NCI-H2081 treated with DMSO at 0.1 percent for 48 hours (cell line): ENCODE results near the gene ANKS1A.
"Not testable (repeated sequence)": the region's sequence is repeated elsewhere in the genome, so short reads cannot be mapped to it uniquely, and the experiment has no call there.

Experiments used
- DNase-seq: peaks from one replicate; lab custom pipeline; 2025; lab: John Stamatoyannopoulos, UW

The ANKS1A gene

DNA sequence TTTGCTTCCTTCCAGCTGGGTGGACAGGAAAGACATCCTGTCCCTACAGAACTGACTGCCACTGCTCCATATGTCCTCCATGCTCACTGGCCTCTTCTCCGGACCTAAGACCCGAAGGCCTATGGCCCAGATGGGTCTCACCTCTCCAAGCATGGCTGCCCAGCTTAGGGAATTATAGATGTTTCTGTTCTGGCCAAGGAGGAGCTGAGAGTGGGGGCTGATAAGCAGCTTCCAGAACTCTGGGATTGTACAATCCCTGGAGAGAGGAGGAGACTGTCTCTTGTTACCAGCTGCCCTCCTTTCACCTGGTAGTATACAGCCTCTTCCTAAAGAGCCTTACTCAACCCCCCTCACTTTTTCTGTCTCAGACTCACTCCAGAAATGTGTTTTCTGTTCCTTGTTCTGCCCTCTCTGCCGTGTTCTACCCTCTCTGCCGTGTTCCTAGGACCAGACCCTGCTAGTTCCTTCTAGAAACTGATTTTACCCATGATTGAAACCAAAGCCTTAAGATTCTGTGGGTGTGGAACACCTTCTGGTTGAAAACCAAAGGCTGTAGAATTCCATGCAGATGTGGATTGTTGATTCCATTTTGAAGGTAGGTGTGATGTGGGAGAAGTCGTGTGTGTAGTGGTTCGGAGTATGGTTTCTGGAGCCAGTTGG is 28.7 kb downstream of the ANKS1A start:
- no peak for DNase-seq

DNA sequence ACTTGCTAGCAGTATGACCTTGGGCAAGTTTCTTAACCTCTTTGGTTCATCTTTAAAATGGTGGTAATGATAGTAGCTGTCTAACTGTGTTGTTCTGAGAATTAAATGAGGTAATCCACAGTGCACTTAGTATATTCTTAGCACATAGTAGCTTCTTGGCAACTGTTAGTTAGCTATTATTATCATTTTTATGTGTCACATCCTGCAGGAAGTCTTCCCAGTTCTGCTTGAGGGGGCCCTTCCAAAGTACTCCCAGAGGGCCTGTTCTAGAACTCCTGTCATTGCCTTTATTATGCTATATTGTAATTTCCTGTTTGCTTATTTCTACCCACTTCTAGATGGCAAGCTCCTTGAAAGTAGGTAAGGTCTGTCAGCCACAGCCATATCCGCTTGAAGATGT is 30.6 kb downstream of the ANKS1A start:
- DNase-seq, result no peak

DNA sequence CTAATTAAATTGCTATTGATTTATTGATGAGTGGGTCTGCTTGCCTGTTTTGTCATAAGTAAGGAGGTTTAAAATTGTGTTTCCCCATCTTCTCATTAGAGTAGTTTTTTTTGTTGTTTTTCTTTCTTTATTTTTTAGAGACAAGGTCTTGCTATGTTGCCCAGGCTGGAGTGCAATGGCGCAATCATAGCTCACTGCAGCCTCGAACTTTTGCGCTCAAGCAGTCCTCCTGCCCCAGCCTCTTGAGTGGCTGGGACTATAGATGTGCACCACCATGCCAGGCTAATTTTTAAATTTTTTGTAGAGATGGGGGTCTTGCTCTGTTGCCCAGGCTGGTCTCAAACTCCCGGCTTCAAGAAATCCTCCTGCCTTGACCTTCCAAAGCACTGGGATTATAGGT is 31.0 kb downstream of the ANKS1A start:
- DNase-seq, result no peak

DNA sequence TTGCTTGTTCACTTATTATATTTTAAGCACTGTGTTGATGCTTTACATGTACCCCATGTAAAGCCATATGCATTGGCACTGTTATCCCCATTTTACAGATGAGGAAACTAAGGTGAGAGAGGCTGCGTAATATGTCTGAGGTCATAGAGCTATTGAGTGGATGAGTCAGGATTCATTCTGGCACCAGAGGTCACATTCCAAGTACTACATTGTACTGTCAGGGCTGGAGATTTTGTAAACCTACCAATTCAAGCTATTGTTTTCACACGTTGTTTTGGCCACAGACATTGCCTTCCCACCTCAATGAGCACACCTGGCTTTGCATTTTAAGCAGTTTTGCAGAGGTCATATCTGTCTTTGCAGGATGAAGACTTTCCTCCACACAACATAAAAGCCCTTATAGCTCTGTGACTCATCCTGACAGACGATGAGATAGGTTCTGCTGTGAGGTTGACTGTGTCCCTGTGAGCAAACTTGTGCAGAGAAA is 33.2 kb downstream of the ANKS1A start:
- no peak for DNase-seq

DNA sequence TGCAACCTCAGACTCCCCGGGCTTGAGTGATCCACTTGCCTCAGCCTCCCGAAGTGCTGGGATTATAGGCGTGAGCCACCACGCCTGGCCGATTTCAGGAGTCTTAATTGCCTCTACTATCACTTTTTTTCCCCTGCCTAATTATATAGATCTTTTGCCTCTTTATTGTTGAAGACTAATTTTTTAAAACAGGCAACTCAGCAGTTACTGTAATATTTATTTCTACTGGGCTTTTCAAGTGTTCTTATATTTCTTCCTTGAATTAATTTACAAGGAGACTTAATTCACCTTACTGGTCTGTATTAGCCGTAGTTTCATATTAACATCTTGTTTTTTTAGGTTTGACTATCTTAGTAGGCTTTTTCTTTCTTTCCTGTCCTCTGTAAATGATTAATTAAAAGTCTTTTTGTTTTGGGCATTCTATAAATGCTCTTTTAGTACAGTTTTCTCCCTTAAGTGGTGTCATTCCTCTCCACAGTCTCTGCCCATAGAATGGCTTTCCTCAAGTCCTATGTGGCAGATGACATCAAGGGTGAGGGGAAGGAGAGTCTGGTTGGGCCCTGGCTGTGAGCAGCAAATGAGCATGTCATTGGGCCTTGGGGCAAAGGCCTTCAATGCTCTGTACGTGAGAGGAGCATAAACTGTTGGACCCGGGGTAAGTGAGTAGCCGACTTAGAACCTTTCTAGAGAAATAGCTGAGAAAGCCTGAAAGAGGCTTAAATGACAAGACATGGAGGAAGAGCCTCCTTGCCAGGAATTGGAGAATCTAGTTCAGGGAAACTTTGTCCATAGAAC is 36.0 kb downstream of the ANKS1A start:
- DNase-seq, result no peak

DNA sequence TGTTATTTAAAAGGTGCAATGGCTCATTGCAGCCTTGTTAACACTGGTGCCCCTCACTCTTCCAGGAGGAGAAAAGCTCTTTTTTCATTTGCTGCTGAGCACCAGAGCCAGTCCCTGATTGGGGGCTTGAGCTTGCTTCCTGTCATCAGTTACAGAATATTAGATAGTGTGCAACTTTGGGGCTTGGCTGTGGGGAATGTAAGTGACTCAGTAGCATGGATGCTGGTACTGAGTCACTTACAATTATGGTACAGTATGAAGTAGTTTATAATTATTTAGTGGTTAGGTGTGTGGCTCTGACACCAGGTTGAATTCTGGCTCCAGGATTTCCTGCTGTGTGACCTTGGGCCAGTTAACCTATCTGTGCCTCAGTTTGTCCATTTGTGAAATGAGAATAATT is 37.6 kb downstream of the ANKS1A start:
- no peak for DNase-seq

DNA sequence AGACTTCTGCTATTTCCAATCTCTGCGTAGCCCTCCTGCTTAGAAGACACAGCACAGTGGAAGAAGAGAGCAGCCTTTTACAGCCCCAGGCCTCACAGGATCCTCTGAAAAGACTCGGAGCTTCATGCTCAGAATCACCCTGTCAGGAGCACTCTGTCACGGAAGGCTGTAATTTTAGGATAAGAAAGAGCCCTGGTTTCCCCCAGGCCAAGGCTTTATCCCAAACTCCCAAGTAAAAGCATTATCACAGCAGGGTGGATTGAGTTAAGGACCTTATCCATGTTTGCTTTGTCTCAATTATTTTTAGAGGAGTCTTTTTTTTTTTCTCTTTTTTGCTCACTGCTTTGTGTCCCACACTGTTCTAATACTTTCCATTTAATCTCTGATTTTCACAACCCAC is 39.2 kb downstream of the ANKS1A start:
- no peak for DNase-seq

DNA sequence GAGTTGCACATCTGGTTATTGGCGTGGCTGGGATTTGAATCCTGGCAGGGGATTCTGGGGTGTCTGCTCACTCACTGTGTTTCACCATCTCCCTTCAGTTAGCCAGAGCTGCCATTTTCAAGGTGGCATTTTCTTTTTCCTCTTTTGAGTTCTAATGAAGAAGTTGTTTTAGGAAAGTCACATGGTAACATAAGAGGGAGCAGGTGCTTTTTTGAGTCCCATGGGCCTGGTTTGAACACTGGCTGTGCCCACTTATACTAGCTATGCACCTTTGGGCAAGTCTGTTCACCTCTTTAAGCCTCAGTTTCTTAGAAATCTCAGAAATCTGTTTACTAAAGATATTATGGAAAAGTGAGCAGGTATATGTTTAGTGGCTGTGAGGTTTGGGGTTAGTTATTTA is 39.6 kb downstream of the ANKS1A start:
- DNase-seq, result no peak

DNA sequence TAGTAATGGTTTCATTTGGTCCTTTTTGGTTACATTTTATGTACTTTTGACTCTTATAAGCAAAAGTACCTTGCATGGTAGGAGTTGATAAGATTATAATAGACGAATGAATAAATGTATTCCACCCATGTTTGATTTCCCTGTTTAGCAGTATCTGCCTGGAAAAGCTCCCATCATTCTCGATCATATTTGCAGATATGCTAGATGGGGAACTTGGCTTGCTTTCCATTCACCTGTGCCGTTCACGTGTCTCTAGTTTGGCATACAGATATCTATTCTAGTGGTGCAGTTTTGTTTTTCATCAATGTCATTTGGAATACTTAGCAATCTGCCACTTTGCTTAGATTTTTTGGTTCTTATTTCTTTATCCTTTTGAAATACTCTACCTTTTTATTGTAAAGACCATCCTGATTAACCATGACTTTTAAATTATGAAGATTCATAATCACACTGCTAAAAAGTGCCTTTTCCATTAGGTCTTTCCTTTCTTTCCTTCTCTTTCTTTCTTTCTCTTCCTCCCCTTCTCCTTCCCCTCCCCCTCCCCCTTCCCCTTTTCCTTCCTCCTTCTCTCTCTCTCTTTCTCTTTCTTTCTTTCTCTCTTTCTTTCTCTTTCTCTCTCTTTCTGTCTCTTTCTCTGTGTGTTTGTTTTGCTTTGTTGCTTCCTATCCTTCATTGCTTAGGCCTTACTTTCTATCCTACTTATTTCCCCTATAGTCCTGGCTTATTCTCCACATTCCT is 40.4 kb downstream of the ANKS1A start:
- no peak for DNase-seq

DNA sequence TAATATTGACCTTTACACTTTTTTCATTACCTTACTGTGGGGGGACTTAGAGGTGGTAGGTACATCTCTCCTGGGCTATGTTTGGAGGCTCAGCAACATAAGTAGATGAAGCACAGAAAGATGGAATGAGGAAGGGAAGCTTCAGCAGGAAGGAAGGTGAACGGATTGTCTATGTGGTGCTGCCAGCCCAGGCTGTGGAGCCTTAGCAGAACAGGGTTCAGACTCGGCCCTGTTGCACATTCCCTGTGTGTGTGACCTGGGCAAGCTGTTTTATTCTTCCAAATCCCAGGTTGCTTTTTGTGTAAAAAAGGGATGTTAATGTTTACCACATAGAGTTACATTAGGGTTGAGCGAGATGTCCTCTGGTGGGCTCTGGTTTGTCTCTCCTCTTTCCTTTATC is 41.2 kb downstream of the ANKS1A start:
- DNase-seq, result no peak

DNA sequence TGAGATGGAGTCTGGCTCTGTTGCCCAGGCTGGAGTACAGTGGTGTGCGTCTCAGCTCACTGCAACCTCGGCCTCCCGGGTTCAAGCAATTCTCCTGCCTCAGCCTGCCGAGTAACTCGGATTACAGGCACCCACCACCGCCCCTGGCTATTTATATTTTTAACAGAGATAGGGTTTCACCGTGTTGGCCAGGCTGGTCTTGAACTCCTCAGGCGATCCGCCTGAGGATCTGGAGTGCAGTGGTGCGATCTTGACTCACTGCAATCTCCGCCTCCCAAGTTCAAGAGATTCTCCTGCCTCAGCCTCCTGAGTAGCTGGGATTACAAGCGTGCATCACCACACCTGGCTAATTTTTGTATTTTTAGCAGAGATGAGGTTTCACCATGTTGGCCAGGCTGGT is 43.1 kb downstream of the ANKS1A start:
- not testable (repeated sequence) for DNase-seq

DNA sequence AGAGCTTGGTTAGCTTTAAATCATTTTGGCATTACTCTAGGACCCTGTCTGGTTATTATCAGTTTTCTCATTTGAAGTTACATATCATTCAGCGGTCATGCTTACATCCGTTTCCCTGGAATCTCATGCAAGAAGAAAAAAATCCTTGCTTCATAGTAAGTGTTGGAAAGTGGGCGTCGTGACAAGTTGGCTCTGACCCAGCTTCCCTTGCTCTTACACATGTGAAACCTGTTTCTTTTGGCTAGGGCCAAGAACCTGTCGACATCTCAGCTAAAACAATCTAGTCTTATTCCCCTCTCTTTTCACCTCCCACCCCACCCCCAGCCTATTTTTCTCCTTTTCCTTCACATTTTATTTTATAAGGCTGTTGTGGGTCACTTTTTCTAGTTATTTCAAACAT is 45.5 kb downstream of the ANKS1A start:
- no peak for DNase-seq

DNA sequence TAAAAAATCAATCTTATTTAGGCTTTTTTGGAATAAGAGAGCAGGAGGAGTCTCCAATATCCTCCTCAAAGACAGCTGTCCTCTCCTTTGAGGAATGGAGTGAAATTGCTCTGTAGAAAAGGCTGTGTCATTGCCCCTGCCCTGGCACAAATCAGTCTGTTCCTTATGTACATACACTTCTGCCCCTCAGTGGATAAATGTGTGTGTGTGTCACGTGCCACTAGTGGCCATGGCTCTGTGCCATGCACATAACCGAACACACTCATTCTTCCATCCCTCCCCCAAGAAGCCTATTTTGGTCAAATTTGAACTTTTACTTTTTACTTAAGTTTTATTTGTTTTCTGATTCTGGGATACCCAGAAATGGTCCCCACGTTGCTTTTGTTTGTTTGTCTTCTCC is 49.2 kb downstream of the ANKS1A start:
- DNase-seq, result no peak

DNA sequence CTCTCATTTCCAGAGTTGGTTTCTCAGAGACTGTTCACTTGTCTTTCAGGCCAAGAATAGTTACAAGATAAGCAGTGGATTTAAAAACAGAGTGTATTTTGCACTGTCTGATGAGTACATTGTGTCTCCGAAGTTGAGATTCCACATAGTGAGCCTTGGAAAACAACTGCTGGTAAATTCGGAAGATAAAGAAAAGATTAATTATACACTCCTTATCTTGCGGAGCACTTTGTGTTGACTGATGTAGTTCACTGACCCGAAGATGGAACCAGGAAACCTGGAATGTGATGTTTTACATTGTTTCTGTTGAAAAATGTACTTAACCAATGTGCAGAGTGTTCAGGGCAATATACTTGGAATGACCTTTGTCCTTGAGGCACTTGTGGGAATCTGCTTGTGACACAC is 51.0 kb downstream of the ANKS1A start:
- DNase-seq, result no peak

DNA sequence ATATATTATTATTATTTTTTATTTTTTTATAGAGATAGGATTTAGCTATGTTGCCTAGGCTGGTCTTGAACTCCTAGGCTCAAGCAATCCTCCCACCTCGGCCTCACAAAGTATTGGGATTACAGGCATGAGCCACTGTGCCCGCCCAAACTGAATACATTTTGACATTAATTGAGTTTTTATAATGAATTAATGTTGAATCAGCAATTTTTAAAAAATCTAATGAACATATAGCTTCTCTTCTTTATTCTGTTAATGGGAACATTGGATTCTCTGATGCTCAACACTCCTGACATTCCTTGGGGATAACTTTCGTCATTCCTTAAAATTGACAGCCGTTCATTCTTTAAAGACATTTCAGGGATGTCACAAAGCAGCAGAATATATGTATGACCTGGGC is 52.4 kb downstream of the ANKS1A start:
- no peak for DNase-seq

DNA sequence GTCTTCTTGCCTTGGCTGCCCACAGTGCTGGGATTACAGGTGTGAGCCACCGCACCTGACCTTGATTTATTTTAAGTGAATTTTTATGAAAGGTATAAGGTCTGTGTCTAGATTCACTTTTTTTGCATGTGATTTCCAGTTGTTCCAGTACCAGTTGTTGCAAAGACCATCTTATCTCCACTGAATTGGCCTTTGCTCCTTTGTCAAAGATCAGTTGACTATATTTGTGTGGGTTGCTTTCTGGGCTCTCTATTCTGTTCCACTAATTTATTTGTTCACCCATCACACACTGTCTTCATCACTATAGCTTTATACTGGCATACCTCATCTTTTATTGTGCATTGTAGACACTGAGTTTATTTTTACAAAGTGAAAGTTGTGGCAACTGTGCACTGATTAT is 56.3 kb downstream of the ANKS1A start:
- DNase-seq, result no peak

DNA sequence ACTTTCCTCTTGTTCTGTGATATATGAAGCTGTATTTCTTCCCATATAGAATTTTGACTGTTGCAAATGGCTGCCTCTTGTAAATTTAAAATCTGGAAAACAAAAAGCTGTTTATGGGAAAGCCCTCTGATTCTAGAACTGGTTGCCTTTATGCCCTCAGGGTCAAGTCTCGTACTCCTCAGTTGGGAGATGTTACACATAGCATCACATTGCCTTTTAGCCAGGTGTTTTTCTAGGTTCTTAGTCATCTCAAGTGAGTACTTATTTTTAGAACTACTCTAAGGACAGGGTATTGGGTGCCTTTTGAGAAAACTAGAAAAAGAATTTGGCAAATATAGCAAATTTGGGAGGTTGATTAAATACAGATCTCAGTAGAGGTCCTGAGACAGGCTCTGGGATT is 58.5 kb downstream of the ANKS1A start:
- DNase-seq, result no peak

DNA sequence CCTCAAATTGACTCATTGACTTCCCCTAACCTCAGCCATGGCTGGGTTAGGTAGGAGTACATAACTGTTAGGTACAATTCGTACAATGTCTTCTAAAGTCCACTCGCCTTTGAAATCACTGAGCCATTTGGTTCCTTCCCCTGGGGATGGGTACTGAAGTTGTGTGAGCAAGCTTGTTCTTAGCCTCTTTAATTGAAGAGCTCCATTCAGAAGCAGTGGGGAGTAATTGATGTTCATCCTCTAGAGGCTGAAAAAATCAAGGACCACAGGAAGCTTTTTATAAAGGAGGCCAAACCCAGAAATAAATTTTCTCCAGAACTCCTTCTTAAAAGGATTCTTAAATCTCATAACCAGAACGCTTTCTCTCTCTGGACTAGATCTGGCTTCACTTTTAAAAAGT is 60.6 kb downstream of the ANKS1A start:
- no peak for DNase-seq

DNA sequence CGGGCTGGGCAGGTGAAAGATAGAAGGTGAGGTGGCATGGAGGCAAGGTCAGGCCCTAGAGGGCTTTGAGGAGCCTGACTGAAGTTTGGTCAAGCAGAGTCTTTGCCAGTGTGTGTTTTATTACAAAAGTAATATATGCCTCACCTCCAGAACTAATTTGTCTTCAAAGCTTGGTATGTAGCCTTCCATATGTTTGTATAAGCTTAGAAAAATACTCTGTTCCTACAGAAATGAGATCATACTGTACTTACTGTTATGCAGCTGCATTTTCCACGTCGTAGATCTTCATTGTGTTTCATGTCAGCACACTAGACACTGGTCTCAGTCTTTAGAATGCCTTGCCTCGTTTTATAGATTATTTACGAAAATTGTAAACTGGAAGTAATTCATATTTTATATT is 61.8 kb downstream of the ANKS1A start:
- no peak for DNase-seq

DNA sequence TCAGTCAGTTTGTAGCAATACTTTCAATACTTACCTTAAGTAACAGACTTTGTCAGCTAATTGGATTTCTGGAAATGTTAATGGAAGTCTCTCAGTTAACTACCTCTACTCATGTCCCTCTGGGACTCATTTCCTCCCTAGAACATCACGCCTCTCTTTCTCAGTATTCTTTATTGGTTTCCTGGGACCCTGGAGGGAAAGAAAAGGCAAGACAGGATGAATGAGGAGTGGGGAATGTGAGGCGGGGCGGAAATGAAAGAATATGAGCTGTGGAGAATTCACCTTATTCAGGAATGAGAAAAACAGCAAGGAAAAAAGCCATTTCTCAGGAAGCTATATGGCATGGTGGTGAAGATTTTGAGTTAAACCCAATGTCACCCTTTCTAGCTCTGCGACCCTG is 62.7 kb downstream of the ANKS1A start:
- no peak for DNase-seq

DNA sequence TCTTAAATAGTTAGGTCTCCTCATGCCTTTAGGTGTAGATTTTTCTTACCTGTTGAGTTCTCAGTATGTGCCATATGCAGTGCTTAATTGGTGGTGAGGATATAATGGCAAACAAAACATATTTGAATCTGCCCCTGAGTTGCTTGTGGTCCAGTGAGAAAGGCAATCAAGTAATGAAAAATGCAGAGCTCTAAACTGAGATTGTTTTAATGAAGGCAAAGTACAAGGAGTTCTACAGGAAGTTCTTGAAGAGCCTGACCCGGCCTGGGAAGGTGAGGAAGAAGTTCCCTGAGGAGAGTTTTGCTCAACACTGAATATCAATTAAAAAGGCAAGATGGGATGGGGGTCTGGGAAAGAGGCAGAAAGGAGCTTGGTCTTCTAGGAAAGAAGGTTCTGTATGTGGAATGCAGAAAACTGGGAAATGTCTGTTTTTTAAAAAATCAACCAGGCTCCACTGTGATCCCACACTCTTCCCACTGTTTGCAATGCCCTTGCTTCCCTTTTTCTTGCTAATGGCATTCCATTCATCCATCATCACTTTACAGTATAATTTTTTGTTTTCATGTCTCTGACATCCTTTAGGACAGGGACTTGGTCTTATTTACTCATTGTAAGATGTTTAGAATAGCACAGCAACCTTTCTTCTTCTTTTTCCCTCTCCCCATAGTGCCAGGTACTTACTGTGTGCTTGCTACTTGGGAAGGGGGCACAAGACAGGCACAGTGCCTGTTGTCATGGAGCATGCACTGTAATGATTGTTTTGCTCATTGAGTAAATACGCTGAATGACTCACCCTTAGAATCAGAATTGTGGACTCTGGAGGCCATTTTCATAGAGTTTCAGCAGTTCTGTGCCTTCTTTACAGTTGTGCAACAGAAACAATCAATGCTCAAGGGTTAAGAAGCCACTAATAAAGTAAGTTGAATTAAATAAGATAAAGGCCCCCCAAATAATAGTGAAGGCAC is 64.3 kb downstream of the ANKS1A start:
- no peak for DNase-seq

DNA sequence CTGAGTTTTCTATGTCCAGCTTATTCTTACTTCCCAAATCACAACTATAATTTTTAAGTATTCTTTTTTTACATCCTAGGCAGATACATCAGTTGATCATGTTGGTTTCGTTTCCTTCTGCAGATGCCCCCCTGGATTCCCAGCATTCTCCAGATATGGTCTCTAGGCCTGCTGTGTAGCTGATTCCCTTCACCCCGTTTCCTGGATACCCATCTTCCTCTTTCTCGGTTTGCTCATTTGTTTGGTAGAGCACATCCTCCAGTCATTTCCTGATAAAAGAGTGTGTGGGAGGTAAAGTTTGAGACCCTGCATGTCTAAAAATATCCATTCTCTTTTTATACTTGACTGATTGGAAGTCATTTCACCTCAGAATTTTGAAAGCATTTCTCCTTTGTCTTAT is 66.4 kb downstream of the ANKS1A start:
- DNase-seq, result no peak
